Measurements from ENCODE around the gene CCNY.

GRCh38 chr10:35588836-35589235 is 252.5 kb downstream of the CCNY start:
- TF ChIP-seq E2F4 (CRISPR knock-in tag; IDR thresholded peaks at IDR 0.05; ENCODE audit: borderline replicate concordance, low read depth) (no peak), CTCF (IDR thresholded peaks at IDR 0.05) (no peak), MLX (CRISPR knock-in tag; IDR thresholded peaks at IDR 0.05) (no peak), ATF1 (CRISPR knock-in tag; IDR thresholded peaks at IDR 0.05) (no peak), NR2C2 (CRISPR knock-in tag; IDR thresholded peaks at IDR 0.05) (no peak), TEAD4 (CRISPR knock-in tag; IDR thresholded peaks at IDR 0.05) (no peak), ZNF532 (CRISPR knock-in tag; IDR thresholded peaks at IDR 0.05; ENCODE audit: borderline replicate concordance) (no peak), MYBL2 (CRISPR knock-in tag; IDR thresholded peaks at IDR 0.05) (no peak), TP53 (CRISPR knock-in tag; IDR thresholded peaks at IDR 0.05) (no peak), FOXJ3 (CRISPR knock-in tag; IDR thresholded peaks at IDR 0.05; ENCODE audit: borderline replicate concordance) (no peak), ESRRA (CRISPR knock-in tag; IDR thresholded peaks at IDR 0.05; ENCODE audit: borderline replicate concordance) (no peak)

Measured in WTC11 (cell line).